GM12878 (cell line): ENCODE data around the gene ANO6. TPM values are rescaled to one million over a fixed set of nuclear protein-coding genes. Genes with fewer than 3 reads are reported as not detected.

ENCODE experiments used
- polyA plus RNA-seq, 11 experiments: library from polyadenylated mRNA; depleted of rRNA in 4 of 11; unstranded in 6 of 11; stranded (reverse) in 5 of 11; fragments of >200 nt; fragmentation: Nextera tagmentation in 4 of 11; fragmentation: Illumina TruSeq in 1 of 11; extraction: Ambion mirVana in 4 of 11; extraction: Trizol in 1 of 11; gene quantifications; 1 replicate in 1 of 11; 2 replicates in 10 of 11; pipeline versions ENCODE4 v1.2.1 to v1.2.3, GENCODE V29; 2011 to 2016; ENCODE audit warnings: inconsistent platforms in 2 of 11, missing spikeins in 2 of 11, low read depth in 1 of 11
- small RNA-seq: library from RNA; depleted of rRNA; stranded (forward); fragments of <200 nt; gene quantifications from one replicate; pipeline ENCODE3, GENCODE V24; 2014
- total RNA-seq, 4 experiments: library from RNA; depleted of rRNA in 3 of 4; stranded (reverse); fragments of >200 nt in 3 of 4; fragmentation: Illumina TruSeq in 1 of 4; extraction: Trizol in 1 of 4; gene quantifications; 2 replicates each; pipeline versions ENCODE4 v1.2.1 to v1.2.3, GENCODE V29; 2013 to 2021

ANO6 gene
- total and polyA plus RNA-seq, 10 of the 15 experiments (the other 5 are each of a cell fraction or from before 2014, with no cell fraction given): 4.6 to 30.3 (median 26.0) TPM

Small RNA genes within 50 kb of the gene (small RNA-seq; reads per million reads assigned to genes)
- gene AC009248.2: not detected

Other genes starting within 250 kb of the ANO6 start
- gene DBX2, start 165.0 kb upstream of the ANO6 start, total RNA-seq (2014; rRNA removed): not detected in 2 replicates
- not detected in 2 replicates for gene DBX2, start 165.0 kb upstream of the ANO6 start, total RNA-seq (2014; rRNA removed; fragmentation: Illumina TruSeq; extraction: Trizol)
- not detected in 2 replicates for gene DBX2, start 165.0 kb upstream of the ANO6 start, total RNA-seq (2021)
- not detected in 2 replicates for gene DBX2, start 165.0 kb upstream of the ANO6 start, polyA plus RNA-seq (2011; rRNA removed)
- not detected in 2 replicates for gene DBX2, start 165.0 kb upstream of the ANO6 start, polyA plus RNA-seq (2014; fragmentation: Illumina TruSeq; extraction: Trizol)
- gene DBX2, start 165.0 kb upstream of the ANO6 start, polyA plus RNA-seq (2014; fragmentation: Nextera tagmentation; extraction: Ambion mirVana): not detected
- gene DBX2, start 165.0 kb upstream of the ANO6 start, polyA plus RNA-seq (2014; rRNA removed): not detected in 2 replicates
- gene DBX2, start 165.0 kb upstream of the ANO6 start, polyA plus RNA-seq (2016; fragmentation: Nextera tagmentation; extraction: Ambion mirVana): not detected